RWPE2 (cell line): ENCODE measurements around the gene PADI2.

Source experiments
- ATAC-seq: fragments of 200-7000 bp; cut with Tn5 transposase; 3 replicates; pipeline ENCODE4 v1.9.1; 2021; ENCODE audit warnings: low read depth
- DNase-seq: peaks from one replicate; pipeline ENCODE4 v3.0.0-alpha.2; 2020; ENCODE audit warnings: low spot score
- H3K27ac ChIP-seq: fragments of 450-650 bp; 2 replicates; pipeline ENCODE4 v1.5.1; 2017; ENCODE audit warnings: mild to moderate bottlenecking; ENCODE audit not compliant: poor library complexity, severe bottlenecking
- H3K27me3 ChIP-seq: fragments of 250-450 bp; sonication (Bioruptor Pico); 2 replicates; pipeline ENCODE4 v1.5.1; 2021; ENCODE audit warnings: mild to moderate bottlenecking, moderate library complexity; ENCODE audit not compliant: insufficient read depth, poor library complexity, severe bottlenecking
- H3K36me3 ChIP-seq: fragments of 250-450 bp; sonication (Bioruptor Pico); 2 replicates; pipeline ENCODE4 v1.5.1; 2020; ENCODE audit warnings: low read depth, mild to moderate bottlenecking, moderate library complexity
- H3K4me1 ChIP-seq: fragments of 250-450 bp; sonication (Bioruptor Pico); 2 replicates; pipeline ENCODE4 v1.5.1; 2021; ENCODE audit warnings: mild to moderate bottlenecking, moderate library complexity; ENCODE audit not compliant: insufficient read depth, poor library complexity, severe bottlenecking
- H3K4me3 ChIP-seq: fragments of 250-450 bp; sonication (Bioruptor Pico); 2 replicates; pipeline ENCODE4 v1.5.1; 2021; ENCODE audit warnings: mild to moderate bottlenecking, moderate library complexity; ENCODE audit not compliant: severe bottlenecking
- H3K9me3 ChIP-seq: fragments of 250-450 bp; sonication (Bioruptor Pico); 2 replicates; pipeline ENCODE4 v1.5.1; 2021; ENCODE audit warnings: mild to moderate bottlenecking, moderate library complexity; ENCODE audit not compliant: severe bottlenecking
- TF ChIP-seq, protein P1 (sequence below): fragments of 450-650 bp; IDR thresholded peaks from one replicate; pipeline ENCODE4 v1.5.1; 2017; ENCODE audit warnings: mild to moderate bottlenecking, moderate library complexity; ENCODE audit not compliant: poor library complexity, severe bottlenecking

PADI2 gene

DNA sequence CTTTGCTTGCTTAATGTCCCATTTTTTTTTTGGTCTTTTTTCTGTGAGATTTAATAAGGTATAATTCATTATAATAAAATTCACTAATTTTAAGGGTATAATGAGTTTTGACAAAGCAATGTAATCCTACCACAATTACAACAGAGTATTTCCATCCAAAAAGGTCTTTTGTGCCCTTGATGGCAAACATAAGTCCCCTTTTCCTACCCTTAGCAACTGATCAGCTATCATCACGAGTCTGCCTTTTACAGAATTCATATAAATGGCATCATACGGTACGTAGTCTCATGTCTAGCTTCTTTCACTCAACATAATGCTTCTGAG is 73.0 kb downstream of the PADI2 start:
- TF ChIP-seq, protein P1, sequence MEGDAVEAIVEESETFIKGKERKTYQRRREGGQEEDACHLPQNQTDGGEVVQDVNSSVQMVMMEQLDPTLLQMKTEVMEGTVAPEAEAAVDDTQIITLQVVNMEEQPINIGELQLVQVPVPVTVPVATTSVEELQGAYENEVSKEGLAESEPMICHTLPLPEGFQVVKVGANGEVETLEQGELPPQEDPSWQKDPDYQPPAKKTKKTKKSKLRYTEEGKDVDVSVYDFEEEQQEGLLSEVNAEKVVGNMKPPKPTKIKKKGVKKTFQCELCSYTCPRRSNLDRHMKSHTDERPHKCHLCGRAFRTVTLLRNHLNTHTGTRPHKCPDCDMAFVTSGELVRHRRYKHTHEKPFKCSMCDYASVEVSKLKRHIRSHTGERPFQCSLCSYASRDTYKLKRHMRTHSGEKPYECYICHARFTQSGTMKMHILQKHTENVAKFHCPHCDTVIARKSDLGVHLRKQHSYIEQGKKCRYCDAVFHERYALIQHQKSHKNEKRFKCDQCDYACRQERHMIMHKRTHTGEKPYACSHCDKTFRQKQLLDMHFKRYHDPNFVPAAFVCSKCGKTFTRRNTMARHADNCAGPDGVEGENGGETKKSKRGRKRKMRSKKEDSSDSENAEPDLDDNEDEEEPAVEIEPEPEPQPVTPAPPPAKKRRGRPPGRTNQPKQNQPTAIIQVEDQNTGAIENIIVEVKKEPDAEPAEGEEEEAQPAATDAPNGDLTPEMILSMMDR: peak; percentile 67
- DNase-seq (no peak), ATAC-seq (no peak)
- Histone ChIP-seq H3K4me1 (peaks cover 2% of the 10 kb centered on the region), H3K27me3 (no peaks in the 10 kb centered on the region), H3K27ac (no peak overlapping the region), H3K9me3 (no peaks in the 10 kb centered on the region), H3K36me3 (peaks cover 77% of the 10 kb centered on the region), H3K4me3 (no peak overlapping the region)

DNA sequence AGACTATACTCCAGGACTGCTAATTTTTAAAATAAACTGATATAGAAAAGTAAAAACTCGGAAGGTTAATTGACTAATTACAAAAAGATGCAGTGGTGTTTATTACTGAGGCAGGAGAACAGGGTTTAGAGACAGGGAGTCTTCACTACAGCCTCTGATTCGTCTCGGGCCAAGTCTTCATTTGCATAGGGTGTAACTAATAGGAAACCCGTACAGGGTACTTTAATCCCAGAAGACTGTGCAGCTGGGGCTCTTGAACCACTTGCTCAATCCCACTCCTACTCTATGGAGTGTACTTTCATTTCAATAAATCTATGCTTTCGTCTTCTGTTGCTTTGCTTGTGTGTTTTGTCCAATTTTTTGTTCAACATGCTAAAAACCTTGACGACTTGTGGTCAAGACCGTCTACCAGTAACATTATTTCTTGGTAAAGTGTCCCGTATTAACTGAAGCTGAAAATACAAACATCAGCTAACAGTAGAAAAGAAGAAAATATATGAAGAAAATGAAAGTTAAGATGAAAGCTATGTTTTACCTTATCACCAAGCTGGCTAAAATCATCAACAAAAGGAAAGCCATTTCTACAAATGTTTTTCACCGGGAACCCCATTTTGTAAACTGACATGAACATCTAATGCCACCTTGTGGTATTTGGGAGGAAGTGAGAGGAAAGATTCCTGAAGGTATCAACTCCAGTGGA is 73.5 kb downstream of the PADI2 start:
- Histone ChIP-seq H3K4me1 (peaks cover 6% of the 10 kb centered on the region), H3K4me3 (no peak overlapping the region), H3K27ac (no peak overlapping the region), H3K27me3 (no peaks in the 10 kb centered on the region), H3K36me3 (peaks cover 77% of the 10 kb centered on the region), H3K9me3 (no peaks in the 10 kb centered on the region)
- TF ChIP-seq, protein P1: peak; percentile 89
- ATAC-seq (peak; percentile 48; the same call in 1 of the 3 replicates), DNase-seq (no peak)

DNA sequence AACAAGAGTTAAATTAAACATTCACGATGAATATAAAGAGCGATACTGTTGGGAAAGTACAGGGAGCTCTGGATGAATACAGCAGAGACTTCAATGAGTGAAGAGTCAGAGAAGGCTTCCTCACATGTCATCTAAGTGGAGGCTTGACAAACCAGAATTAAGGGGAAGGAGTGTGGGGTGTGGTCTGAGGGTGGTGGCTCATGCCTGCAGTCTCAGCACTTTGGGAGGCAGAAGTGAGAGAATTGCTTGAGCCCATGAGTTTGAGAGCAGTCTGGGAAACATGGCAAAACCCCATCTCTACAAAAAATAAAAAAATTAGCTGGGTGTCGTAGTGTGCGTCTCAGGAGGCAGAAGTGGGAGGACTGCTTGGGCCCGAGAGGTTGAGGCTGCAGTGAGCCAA is 74.1 kb downstream of the PADI2 start:
- H3K9me3 ChIP-seq: no peaks in the 10 kb centered on the region
- no peaks in the 10 kb centered on the region for H3K27me3 ChIP-seq
- no peak for DNase-seq
- ATAC-seq: no peak
- peaks cover 6% of the 10 kb centered on the region for H3K4me1 ChIP-seq
- no peak overlapping the region for H3K27ac ChIP-seq
- no peak overlapping the region for H3K4me3 ChIP-seq
- H3K36me3 ChIP-seq: peaks cover 77% of the 10 kb centered on the region
- TF ChIP-seq, protein P1: no peak

DNA sequence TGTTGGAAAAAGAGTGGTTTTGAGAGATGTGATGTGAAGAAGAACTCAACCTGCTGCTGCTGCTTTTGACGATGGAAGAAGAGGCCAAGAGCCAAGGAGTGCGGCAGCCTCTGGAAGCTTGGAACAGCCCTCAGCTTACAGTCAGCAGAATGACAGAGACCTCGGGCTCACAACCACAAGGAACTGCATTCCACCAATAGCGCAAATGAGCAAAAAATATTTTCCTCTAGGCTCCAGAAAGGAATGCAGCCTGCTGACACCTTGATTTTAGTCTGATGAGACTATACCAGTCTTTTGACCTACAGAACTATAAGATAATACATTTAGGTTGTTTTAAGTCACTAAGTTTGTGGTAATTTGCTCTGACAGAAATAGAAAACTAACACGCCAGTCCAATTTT is 75.6 kb downstream of the PADI2 start:
- peaks cover 83% of the 10 kb centered on the region for H3K36me3 ChIP-seq
- H3K4me1 ChIP-seq: peaks cover 6% of the 10 kb centered on the region
- TF ChIP-seq, protein P1: no peak
- ATAC-seq (no peak), DNase-seq (no peak)
- no peaks in the 10 kb centered on the region for H3K9me3 ChIP-seq
- H3K27me3 ChIP-seq: no peaks in the 10 kb centered on the region
- no peak overlapping the region for H3K4me3 ChIP-seq
- no peak overlapping the region for H3K27ac ChIP-seq

DNA sequence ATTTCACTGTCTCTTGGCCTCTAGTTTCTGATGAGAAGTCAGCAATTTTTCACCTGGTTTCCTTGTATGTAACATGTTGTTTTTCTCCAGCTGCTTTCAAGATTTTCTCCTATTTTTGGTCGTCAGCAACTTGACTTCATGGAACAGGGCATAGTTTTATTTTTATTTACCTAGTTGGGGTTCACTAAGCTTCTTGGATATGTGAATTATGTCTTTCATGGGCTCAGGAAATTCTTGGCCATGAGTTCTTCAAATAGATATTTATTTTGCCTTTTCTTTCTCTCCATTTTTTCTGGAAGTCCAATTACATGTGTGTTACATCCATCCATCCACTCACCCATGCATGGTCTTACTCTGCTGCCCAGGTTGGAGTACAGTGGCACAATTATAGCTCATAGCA is 79.1 kb downstream of the PADI2 start:
- Histone ChIP-seq H3K27ac (no peak overlapping the region), H3K4me1 (peaks cover 4% of the 10 kb centered on the region), H3K4me3 (no peak overlapping the region), H3K36me3 (peaks cover 79% of the 10 kb centered on the region), H3K9me3 (no peaks in the 10 kb centered on the region), H3K27me3 (no peaks in the 10 kb centered on the region)
- no peak for DNase-seq
- ATAC-seq: no peak
- TF ChIP-seq, protein P1: no peak
